GM10248 (cell line): Measurements from ENCODE around the gene DCLK1.

Experiments
- CTCF ChIA-PET: fragments of 300-600 bp; sonication (Branson Sonifier 250); formaldehyde crosslinking; extraction: SDS; loops from one replicate; lab custom pipeline; 2021; ENCODE audit warnings: antibody characterized with exemption; lab: Yijun Ruan, JAX
- POLR2A ChIA-PET: fragments of 350-650 bp; sonication (Branson Sonifier 250); formaldehyde crosslinking; extraction: SDS; loops from one replicate; lab custom pipeline; 2020; ENCODE audit warnings: antibody characterized with exemption; lab: Yijun Ruan, JAX
- DNase-seq: peaks from one replicate; pipeline ENCODE4 v3.0.0; 2012; ENCODE audit errors: extremely low spot score
- TF ChIP-seq, protein P1 (sequence below): IDR thresholded peaks from 2 replicates; pipeline ENCODE4 v1.5.1; 2012; ENCODE audit warnings: mild to moderate bottlenecking, low read depth; ENCODE audit errors: extremely low read depth, missing control alignments, control extremely low read depth

Gene DCLK1

DNA sequence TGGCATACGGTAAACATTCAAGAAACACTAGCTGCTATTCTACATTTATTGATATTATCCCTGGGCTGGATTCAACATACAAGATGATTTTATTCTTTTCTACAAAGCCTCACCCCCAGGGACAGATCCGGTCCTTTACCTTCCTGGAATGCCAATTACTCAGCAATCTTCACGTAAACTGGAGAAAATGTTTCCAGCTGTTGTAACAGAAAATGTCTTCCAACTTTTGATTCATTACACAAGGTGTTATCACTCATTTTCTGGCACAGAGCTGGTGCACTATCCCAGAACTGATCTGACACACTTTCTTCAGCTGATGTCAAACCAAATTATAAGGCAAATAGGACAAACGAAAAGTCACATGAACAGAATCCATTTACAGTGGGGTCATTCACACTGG, 33.1 kb downstream of the DCLK1 start:
- ChIA-PET CTCF (interaction anchor here (0.9 to 1.1 kb wide), 2 partner anchors 9 to 14 kb away, joined by 3 to 4 read pairs; no protein-coding TSS in a partner anchor), POLR2A (no interaction called here)
- DNase-seq = no peak
- TF ChIP-seq, protein P1, sequence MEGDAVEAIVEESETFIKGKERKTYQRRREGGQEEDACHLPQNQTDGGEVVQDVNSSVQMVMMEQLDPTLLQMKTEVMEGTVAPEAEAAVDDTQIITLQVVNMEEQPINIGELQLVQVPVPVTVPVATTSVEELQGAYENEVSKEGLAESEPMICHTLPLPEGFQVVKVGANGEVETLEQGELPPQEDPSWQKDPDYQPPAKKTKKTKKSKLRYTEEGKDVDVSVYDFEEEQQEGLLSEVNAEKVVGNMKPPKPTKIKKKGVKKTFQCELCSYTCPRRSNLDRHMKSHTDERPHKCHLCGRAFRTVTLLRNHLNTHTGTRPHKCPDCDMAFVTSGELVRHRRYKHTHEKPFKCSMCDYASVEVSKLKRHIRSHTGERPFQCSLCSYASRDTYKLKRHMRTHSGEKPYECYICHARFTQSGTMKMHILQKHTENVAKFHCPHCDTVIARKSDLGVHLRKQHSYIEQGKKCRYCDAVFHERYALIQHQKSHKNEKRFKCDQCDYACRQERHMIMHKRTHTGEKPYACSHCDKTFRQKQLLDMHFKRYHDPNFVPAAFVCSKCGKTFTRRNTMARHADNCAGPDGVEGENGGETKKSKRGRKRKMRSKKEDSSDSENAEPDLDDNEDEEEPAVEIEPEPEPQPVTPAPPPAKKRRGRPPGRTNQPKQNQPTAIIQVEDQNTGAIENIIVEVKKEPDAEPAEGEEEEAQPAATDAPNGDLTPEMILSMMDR = no peak

DNA sequence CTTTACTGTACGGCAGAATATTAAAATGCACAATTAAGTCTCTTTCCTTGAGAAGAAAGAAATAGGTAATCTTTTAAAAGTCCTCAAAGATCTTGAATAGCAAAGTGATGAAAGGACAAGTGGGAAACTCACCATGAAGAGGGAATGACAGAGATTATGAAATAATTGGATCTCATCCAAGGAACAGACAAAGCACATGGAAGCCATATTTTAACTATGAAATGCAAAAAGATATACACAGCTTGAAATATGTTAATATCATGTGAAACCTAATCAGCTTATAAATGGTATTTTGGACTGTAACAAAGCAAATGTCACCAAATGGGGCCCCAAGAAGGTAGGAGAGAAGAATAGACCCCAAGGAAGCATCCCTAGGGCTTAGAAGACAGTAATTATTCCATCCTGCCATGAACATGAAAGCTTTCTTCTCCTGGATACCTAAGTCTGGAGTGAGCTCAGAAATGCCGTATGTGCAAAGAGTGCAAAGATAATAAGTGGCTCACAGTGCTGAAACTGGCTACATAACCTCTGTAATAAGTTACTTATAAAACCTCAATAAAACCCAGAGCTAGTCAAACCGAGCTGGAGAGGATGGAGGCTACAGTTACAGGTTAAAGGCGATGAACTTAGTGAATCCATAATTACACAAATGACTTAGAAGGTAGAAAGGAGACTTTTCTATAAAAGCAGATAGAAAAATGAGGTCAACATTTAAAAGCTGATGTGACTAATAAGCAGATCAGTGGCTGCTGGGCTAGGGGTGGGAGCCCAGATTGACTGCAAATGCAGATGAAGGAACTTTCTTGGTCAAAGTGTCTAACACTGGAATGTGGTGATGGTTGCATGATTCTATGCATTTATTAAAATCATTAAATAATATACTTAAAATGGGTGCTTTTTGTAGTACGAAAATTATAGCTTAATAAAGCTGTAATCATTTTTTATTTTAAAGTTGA, 34.4 kb downstream of the DCLK1 start:
- DNase-seq = no peak
- CTCF ChIA-PET = interaction anchor here (0.9 to 1.1 kb wide), 3 partner anchors 10 to 12 kb away, joined by 3 to 4 read pairs (median 4); no protein-coding TSS in a partner anchor
- TF ChIP-seq, protein P1 = no peak
- POLR2A ChIA-PET = no interaction called here

DNA sequence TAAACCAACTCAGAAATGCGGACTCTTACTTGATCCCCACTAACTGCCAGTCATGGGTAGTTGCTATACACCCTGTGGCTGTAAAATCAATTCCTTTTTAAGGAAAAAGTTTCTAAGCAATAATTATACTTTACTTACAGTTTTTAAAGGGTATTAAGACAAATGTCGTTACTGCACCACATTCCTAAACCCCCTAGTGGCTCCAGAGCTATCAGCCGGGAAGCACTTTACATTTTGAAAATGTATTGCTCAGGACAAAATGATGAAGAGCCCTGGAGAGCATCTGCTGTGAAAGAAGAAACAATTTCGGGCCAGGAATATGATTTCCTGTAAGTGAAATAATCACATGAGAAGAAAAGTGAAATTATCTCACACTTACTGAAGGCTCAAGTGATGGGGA, 36.7 kb downstream of the DCLK1 start:
- ChIA-PET CTCF (interaction anchor here (1.0 kb wide), 2 partner anchors 11 to 64 kb away, joined by 3 to 5 read pairs; no protein-coding TSS in a partner anchor), POLR2A (no interaction called here)
- no peak for DNase-seq
- TF ChIP-seq, protein P1 = no peak

DNA sequence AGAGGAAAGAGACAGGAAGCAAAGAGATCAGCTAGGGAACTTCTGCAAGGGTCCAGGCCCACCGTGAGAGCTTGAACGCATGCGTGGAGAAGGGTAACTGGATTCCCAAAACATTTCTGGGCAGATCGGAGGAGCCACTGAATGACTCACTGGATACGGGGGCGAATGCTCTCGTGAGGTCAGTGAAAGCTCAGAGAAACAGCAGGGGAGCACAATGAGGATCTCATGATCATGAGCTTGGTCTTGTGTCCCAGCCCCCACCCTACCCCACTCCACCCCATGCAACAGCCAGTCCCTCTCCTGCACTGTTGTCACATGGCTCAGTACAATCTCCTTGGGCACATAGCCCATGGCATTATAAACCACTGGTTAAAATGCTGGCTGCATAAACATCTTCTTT, 40.6 kb downstream of the DCLK1 start:
- POLR2A ChIA-PET = no interaction called here
- TF ChIP-seq, protein P1 = no peak
- CTCF ChIA-PET = interaction anchor here (1.0 kb wide), 1 partner anchor 113 kb away, joined by 3 read pairs; no protein-coding TSS in a partner anchor
- DNase-seq = no peak

DNA sequence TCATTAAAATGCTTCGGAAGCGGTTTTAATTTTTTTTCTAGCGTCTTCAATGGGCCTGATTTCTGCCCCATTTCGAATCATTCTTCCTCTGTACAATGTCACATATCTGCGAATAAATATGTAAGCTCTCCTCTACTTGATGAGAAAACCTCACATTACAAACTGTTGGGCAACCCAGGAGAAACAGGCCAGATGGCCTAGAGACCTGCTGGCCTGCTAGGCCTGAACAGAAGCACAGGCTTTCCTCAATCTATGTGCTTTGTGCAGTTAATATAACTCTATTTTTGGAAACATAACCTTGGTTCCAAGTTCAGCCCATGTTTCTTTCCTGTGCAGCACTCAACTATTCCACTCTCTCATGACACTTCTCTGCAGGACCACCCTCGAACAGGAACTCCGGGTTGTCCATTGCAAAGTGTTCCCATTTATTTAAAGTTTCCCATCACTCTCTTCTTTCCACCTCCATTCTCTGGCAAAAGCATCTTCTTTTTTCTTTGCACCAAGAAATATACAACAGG, 42.0 kb downstream of the DCLK1 start:
- ChIA-PET CTCF (interaction anchor here (0.8 kb wide), 1 partner anchor 30 kb away, joined by 4 read pairs; no protein-coding TSS in a partner anchor), POLR2A (no interaction called here)
- DNase-seq = no peak
- TF ChIP-seq, protein P1 = no peak

DNA sequence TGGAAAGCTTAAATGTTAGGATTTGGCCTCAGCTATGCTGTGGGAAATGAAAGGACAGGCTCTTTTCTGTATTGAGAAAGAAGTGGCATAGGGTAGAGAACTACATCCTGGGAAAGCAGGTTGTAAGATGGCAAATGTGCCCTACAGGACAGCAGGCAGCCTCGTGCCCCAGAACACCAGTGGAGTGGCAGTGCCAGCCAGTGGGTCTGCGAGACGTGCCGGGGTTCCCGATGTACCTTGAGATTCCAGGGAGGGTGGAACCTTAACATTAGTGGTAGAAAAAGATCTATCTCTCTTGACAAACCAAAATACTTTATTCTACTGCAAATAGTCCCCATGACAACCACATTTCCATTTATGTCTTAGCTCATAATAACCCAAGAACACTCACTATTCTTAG, 42.7 kb downstream of the DCLK1 start:
- ChIA-PET POLR2A (no interaction called here), CTCF (interaction anchor here (0.8 kb wide), 1 partner anchor 29 kb away, joined by 4 read pairs; no protein-coding TSS in a partner anchor)
- TF ChIP-seq, protein P1 = no peak
- no peak for DNase-seq
